Keratinocyte (primary cell): Measurements from ENCODE around the gene C16orf96. TPM values are rescaled to one million over a fixed set of nuclear protein-coding genes. Genes with fewer than 3 reads are reported as not detected.

Experiments used
- DNase-seq: peaks from one replicate; pipeline ENCODE4 v3.0.0-alpha.2; 2011; ENCODE audit warnings: low read depth, missing footprints, low spot score
- FAIRE-seq: peaks from 2 replicates; lab custom pipeline; 2011; peaks lifted over from hg19 to GRCh38; lab: Jason Lieb, UNC
- H2AFZ ChIP-seq: 2 replicates; pipeline ENCODE4 v1.6.0; 2012; ENCODE audit warnings: low read length, control low read depth, inconsistent platforms; ENCODE audit not compliant: control insufficient read depth
- H3K27ac ChIP-seq: 2 replicates; pipeline ENCODE4 v1.5.1; 2011; ENCODE audit warnings: low read length; ENCODE audit not compliant: control insufficient read depth, insufficient read depth
- H3K27me3 ChIP-seq: 3 replicates; pipeline ENCODE4 v1.6.0; 2011; ENCODE audit warnings: low read length; ENCODE audit not compliant: control insufficient read depth, insufficient read depth; ENCODE audit errors: extremely low read depth
- H3K36me3 ChIP-seq, 2 experiments: 2 replicates in 1 of 2; 3 replicates in 1 of 2; pipeline ENCODE4 v1.5.1; 2011; ENCODE audit warnings: low read length in 2 of 2, mild to moderate bottlenecking in 1 of 2; ENCODE audit not compliant: control insufficient read depth in 2 of 2, insufficient read depth in 2 of 2; ENCODE audit errors: extremely low read depth in 1 of 2
- H3K4me1 ChIP-seq: 3 replicates; pipeline ENCODE4 v1.5.1; 2011; ENCODE audit warnings: low read length; ENCODE audit not compliant: control insufficient read depth, insufficient read depth; ENCODE audit errors: extremely low read depth
- H3K4me2 ChIP-seq: 3 replicates; pipeline ENCODE4 v1.6.0; 2011; ENCODE audit warnings: low read depth, low read length; ENCODE audit not compliant: control insufficient read depth, insufficient read depth; ENCODE audit errors: extremely low read depth
- H3K4me3 ChIP-seq, 3 experiments: fragments of 200-600 bp in 1 of 3; sonication (generic) in 1 of 3; 2 replicates in 2 of 3; 3 replicates in 1 of 3; pipeline ENCODE4 v1.5.1; 2011 to 2016; ENCODE audit warnings: low read length in 3 of 3, mild to moderate bottlenecking in 3 of 3, control low read depth in 2 of 3, inconsistent platforms in 1 of 3, low read depth in 1 of 3, mixed read lengths in 1 of 3, mixed run types in 1 of 3, moderate library complexity in 1 of 3; ENCODE audit not compliant: control insufficient read depth in 2 of 3, insufficient read depth in 2 of 3; ENCODE audit errors: extremely low read depth in 1 of 3
- H3K79me2 ChIP-seq: 2 replicates; pipeline ENCODE4 v1.6.0; 2012; ENCODE audit warnings: low read length; ENCODE audit not compliant: control insufficient read depth, insufficient read depth
- H3K9ac ChIP-seq: 3 replicates; pipeline ENCODE4 v1.6.0; 2011; ENCODE audit warnings: low read length; ENCODE audit not compliant: control insufficient read depth, insufficient read depth; ENCODE audit errors: extremely low read depth
- H3K9me1 ChIP-seq: 3 replicates; pipeline ENCODE4 v1.6.0; 2011; ENCODE audit warnings: low read length; ENCODE audit not compliant: control insufficient read depth, insufficient read depth; ENCODE audit errors: extremely low read depth
- H3K9me3 ChIP-seq: 2 replicates; pipeline ENCODE4 v1.5.1; 2012; ENCODE audit warnings: low read depth, low read length; ENCODE audit not compliant: control insufficient read depth
- H4K20me1 ChIP-seq: 3 replicates; pipeline ENCODE4 v1.6.0; 2011; ENCODE audit warnings: low read length; ENCODE audit not compliant: control insufficient read depth, insufficient read depth; ENCODE audit errors: extremely low read depth
- EZH2 ChIP-seq: IDR thresholded peaks from one replicate; pipeline ENCODE4 v1.6.1; 2012; ENCODE audit warnings: inconsistent platforms, mild to moderate bottlenecking, low read length, moderate library complexity
- dilution Hi-C: fragments of 300-500 bp; cut with MboI; formaldehyde crosslinking; loops from one replicate; pipeline ENCODE4 v1.7.0; 2020; ENCODE audit warnings: low sequenced_read_pairs; ENCODE audit not compliant: extremely low pct_ligation_motif_present
- polyA plus RNA-seq, 5 experiments: library from polyadenylated mRNA; depleted of rRNA in 3 of 5; stranded (reverse) in 3 of 5; stranded (forward) in 1 of 5; unstranded in 1 of 5; fragments of >200 nt; gene quantifications; 1 replicate in 1 of 5; 2 replicates in 3 of 5; 3 replicates in 1 of 5; pipeline versions ENCODE4 v1.2.1 to v1.2.3, GENCODE V29; 2011 to 2012; ENCODE audit warnings: missing spikeins in 2 of 5, low read depth in 1 of 5, low replicate concordance in 1 of 5
- TF ChIP-seq, protein P1 (sequence below), 3 experiments: IDR thresholded peaks in 1 of 3; conservative IDR thresholded peaks in 1 of 3; optimal IDR thresholded peaks in 1 of 3; 2 replicates in 2 of 3; 3 replicates in 1 of 3; pipeline versions ENCODE3 to v1.5.1; 2011; ENCODE audit warnings: low read length in 3 of 3, mild to moderate bottlenecking in 3 of 3, moderate library complexity in 2 of 3, control low read depth in 1 of 3, inconsistent platforms in 1 of 3; ENCODE audit not compliant: insufficient read depth in 2 of 3; ENCODE audit errors: extremely low read depth in 1 of 3

C16orf96 gene
- polyA plus RNA-seq, 1 donor (not counting 4 experiments of a cell fraction or from before 2014, with no cell fraction given), result not detected

DNA sequence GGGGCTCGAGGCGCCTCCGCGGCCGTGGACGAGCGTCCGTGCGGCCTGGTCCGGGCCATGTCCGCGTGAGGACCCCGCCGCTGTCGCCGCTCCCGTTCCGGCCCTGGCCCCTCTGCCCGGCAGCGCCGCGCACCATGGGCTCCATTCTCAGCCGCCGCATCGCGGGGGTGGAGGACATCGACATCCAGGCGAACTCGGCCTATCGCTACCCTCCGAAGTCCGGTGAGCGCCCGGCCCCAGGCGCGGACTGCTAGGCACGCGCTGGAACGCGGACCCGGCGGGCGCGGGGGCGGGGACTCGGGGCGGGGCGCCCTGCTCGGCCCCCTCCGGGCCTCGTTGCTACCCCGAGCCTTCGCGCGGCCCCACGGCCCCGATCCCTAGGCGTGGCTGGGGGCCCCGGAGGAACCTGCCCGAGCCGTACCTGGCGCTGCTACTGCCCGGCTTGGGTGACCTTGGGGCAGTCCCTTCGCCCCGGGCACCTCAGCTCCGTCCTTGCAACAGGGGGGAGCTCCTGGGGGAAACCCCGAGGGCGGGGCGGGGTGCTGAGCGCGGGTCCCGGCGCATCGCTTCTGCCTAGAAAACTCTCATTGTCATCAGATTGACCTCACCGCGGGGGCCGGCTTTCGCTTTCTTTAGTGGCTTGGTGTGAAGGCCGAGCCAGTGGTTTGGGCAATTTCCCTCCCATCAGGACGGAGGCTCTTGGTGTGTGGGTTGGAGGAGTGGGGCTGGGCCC lies 68.9 kb downstream of the C16orf96 start:
- dilution Hi-C loops, result no loop called here
- FAIRE-seq (no peak), DNase-seq (no peak)
- TF ChIP-seq, protein P1, sequence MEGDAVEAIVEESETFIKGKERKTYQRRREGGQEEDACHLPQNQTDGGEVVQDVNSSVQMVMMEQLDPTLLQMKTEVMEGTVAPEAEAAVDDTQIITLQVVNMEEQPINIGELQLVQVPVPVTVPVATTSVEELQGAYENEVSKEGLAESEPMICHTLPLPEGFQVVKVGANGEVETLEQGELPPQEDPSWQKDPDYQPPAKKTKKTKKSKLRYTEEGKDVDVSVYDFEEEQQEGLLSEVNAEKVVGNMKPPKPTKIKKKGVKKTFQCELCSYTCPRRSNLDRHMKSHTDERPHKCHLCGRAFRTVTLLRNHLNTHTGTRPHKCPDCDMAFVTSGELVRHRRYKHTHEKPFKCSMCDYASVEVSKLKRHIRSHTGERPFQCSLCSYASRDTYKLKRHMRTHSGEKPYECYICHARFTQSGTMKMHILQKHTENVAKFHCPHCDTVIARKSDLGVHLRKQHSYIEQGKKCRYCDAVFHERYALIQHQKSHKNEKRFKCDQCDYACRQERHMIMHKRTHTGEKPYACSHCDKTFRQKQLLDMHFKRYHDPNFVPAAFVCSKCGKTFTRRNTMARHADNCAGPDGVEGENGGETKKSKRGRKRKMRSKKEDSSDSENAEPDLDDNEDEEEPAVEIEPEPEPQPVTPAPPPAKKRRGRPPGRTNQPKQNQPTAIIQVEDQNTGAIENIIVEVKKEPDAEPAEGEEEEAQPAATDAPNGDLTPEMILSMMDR (optimal IDR thresholded peaks at IDR 0.05 in 1 of 3, IDR thresholded peaks at IDR 0.05 in 1 of 3, conservative IDR thresholded peaks at IDR 0.05 in 1 of 3; ENCODE audit: extremely low read depth in 1 of 3, insufficient read depth in 2 of 3, low read length in 3 of 3), result no peak
- no peak for TF ChIP-seq EZH2
- H3K4me3 ChIP-seq, result peak overlapping the region; percentile 80 to 89 (median 82)
- H3K4me1 ChIP-seq, result peaks cover 5% of the 10 kb centered on the region
- H2AFZ ChIP-seq, result peak overlapping the region; percentile 40
- peak overlapping the region; percentile 97 for H3K27ac ChIP-seq
- H3K79me2 ChIP-seq, result peaks cover 43% of the 10 kb centered on the region
- peak overlapping the region; percentile 92 for H3K4me2 ChIP-seq
- no peaks in the 10 kb centered on the region for H4K20me1 ChIP-seq
- no peaks in the 10 kb centered on the region for H3K9me3 ChIP-seq
- peak overlapping the region; percentile 89 for H3K9ac ChIP-seq
- H3K36me3 ChIP-seq, result peaks cover 0 to 2% of the 10 kb centered on the region in 2 experiments
- no peaks in the 10 kb centered on the region for H3K27me3 ChIP-seq
- no peaks in the 10 kb centered on the region for H3K9me1 ChIP-seq

DNA sequence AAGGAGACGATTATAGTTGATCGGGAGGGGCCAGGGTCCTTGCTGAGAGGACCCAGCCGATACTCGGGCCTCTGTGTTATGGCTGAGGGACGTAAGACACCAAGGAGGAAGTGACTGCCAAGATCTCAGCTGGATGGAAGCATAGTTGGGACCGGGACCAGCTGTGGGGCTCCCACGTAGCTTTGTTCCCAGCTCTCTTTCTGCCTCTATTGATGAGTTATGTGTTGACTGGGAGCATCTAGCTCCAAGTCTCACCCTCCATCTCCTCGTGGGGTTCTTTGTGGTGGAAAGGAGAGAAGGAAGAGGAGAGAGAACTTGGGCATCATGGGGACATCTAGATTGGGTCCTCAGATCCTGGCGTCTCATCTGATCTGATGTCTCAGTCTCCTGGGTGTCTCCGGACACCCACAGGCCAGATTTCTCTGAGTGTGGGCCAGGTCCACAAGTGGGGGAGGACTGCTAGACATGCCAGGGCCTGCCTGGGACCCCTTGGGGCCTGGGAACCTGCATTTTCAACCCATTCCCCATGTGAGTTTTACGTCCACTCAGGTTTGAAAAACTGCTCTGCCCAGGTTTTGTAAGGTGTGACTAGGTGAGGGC lies 69.5 kb downstream of the C16orf96 start:
- Histone ChIP-seq H3K27me3 (no peaks in the 10 kb centered on the region), H3K27ac (peak overlapping the region; percentile 97), H3K36me3 (peaks cover 0 to 2% of the 10 kb centered on the region in 2 experiments), H3K9me3 (no peaks in the 10 kb centered on the region), H3K9ac (peak overlapping the region; percentile 89), H3K4me3 (peak overlapping the region; percentile 80 to 89 (median 82)), H2AFZ (peak overlapping the region; percentile 40), H3K4me2 (peak overlapping the region; percentile 92), H3K9me1 (no peaks in the 10 kb centered on the region), H3K4me1 (peaks cover 5% of the 10 kb centered on the region), H4K20me1 (no peaks in the 10 kb centered on the region), H3K79me2 (peaks cover 48% of the 10 kb centered on the region)
- TF ChIP-seq EZH2, result no peak
- TF ChIP-seq, protein P1 (optimal IDR thresholded peaks at IDR 0.05 in 1 of 3, IDR thresholded peaks at IDR 0.05 in 1 of 3, conservative IDR thresholded peaks at IDR 0.05 in 1 of 3; ENCODE audit: extremely low read depth in 1 of 3, insufficient read depth in 2 of 3, low read length in 3 of 3), result no peak
- FAIRE-seq, result no peak
- DNase-seq, result no peak
- dilution Hi-C loops, result no loop called here
